Fibroblast of pulmonary artery (primary cell): ENCODE measurements around the gene ELMO1.

Experiments used
- DNase-seq: peaks from one replicate; pipeline ENCODE4 v3.0.0-alpha.2; 2010; ENCODE audit warnings: low read depth
- H3K4me3 ChIP-seq: replicated peaks from 2 replicates; pipeline ENCODE4 v1.5.1; 2011; ENCODE audit warnings: low read depth, mild to moderate bottlenecking, control low read depth, low read length, moderate library complexity
- TF ChIP-seq, protein P1 (sequence below): IDR thresholded peaks from 2 replicates; pipeline ENCODE4 v1.5.1; 2011; ENCODE audit warnings: mild to moderate bottlenecking, control low read depth, low read length, inconsistent platforms; ENCODE audit errors: missing control alignments

Gene ELMO1

DNA sequence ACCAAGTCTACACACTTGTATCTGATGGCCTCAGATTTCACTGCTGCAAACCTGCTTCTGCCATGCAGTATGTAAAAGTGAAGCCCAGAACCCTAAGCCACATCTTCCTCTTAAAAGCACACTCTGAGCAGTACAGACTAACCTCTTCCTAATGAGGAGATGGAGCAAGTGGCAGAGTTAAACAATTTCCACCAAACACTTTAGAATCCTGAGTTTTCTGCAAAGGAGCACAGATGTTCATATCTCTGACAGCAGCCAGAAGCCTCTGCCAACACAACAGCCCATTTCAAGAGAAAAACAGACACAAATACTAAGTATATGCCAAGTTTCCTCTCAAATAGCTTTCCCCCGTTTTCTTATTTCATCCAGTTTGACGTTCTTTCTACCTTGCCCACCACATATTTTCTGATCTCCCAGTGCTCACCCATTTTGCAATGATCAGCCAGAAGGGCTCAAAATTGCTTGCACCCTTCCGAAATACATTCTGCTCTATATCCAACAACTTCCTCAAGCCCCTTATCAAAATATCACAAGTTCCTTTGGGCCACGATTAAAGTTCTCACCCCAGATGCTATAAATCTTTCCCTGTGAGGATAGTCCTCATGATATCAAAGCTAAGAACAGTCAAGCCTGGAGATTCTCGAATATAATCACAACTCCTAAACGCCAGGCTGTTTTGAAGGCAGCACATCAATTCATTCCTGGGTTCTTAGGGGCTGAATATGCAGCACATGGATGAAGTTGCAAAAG, 27.5 kb downstream of the ELMO1 start:
- DNase-seq = no peak
- TF ChIP-seq, protein P1, sequence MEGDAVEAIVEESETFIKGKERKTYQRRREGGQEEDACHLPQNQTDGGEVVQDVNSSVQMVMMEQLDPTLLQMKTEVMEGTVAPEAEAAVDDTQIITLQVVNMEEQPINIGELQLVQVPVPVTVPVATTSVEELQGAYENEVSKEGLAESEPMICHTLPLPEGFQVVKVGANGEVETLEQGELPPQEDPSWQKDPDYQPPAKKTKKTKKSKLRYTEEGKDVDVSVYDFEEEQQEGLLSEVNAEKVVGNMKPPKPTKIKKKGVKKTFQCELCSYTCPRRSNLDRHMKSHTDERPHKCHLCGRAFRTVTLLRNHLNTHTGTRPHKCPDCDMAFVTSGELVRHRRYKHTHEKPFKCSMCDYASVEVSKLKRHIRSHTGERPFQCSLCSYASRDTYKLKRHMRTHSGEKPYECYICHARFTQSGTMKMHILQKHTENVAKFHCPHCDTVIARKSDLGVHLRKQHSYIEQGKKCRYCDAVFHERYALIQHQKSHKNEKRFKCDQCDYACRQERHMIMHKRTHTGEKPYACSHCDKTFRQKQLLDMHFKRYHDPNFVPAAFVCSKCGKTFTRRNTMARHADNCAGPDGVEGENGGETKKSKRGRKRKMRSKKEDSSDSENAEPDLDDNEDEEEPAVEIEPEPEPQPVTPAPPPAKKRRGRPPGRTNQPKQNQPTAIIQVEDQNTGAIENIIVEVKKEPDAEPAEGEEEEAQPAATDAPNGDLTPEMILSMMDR = no peak

DNA sequence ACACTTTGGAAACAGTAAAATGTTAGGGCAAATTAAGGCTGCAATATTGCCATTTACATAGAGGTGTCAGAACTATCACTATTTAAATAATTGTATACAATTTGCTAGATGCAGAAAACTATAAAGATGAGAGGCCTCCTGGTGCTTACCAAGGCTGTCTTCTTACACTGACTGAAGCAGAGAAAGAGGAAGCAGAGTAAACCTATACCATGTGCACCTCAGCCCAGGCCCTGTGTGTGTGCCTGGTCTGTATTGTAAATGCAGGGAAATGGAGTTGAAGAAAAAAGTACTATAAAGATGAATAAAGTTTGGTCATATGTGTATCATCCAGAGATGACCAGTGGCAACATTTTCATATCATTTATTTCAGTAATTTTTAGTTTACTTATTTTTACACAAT, 29.2 kb downstream of the ELMO1 start:
- H3K4me3 ChIP-seq = no peak overlapping the region
- DNase-seq = no peak
- TF ChIP-seq, protein P1 = no peak

More for the DNA sequence above, 27.5 kb downstream of the ELMO1 start:
- no peak overlapping the region for H3K4me3 ChIP-seq

DNA sequence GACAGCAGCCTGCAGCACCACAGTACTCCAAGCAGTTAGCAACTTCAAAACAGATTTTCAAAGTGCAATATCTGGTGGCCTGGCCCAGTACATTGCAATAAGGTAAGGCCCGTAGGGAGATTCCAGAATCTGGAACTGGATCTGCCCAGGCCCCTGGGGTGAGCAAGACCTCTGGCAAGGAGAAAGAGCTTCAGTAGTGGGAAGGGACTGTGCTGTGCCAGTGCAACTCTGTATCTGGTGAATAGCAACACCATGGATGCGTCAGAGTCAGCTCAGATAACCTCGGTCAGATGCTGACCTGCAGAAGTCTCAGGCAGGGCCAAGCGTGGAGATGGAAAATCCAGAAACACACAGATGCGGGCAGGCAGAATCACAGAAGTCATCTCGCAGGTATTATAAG, 30.3 kb downstream of the ELMO1 start:
- TF ChIP-seq, protein P1 = no peak
- no peak for DNase-seq
- H3K4me3 ChIP-seq = no peak overlapping the region

DNA sequence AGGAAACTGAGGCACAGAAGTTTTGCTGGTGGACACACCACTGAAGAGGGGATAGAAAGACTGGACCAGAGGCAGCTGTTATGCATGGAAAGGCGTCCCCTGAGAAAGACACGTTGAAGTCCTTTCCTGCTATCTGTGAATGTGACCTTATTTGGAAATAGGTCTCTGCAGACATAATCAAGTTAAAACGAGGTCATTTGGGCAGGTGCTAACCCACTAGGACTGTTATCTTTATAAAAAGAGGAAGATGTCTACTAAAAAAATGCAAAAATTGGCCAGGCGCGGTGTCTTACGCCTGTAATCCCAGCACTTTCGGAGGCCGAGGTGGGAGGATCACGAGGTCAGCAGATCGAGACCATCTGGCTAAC, 31.6 kb downstream of the ELMO1 start:
- no peak for DNase-seq
- TF ChIP-seq, protein P1 = no peak
- H3K4me3 ChIP-seq = no peak overlapping the region

DNA sequence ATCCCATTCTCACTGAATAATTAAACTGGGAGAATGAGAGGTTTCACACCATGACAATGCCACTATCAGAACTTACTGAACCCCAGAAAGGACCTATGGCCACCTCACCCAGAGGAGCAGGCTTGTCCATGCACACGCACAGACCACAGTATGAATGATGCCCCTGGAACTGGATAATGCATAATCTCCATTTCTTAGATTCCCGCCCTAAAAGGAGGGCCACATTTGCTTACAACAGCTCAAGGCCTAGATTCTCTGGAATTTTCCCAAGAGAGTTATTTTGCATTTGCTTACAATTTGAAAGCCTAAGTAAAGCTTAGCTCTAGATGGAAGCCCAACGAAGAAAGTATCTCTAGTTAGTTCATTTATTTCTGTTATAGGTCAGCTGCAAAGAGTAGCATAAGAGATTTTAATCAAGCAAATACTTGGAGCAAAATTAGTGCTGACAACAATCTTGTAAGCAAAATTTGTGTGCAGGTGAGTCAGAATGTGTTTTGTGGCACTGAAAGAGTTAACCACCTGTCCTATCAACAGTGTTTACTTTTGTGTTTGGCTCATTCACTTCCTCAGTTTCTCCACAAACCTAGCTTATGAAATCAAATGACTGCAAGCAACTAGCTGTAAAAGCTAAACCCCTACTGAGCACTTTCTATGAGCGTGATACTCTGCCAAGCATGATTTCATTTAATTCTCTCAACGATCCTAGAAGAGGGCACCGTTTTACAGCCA, 32.1 kb downstream of the ELMO1 start:
- no peak for DNase-seq
- TF ChIP-seq, protein P1 = no peak
- H3K4me3 ChIP-seq = no peak overlapping the region

DNA sequence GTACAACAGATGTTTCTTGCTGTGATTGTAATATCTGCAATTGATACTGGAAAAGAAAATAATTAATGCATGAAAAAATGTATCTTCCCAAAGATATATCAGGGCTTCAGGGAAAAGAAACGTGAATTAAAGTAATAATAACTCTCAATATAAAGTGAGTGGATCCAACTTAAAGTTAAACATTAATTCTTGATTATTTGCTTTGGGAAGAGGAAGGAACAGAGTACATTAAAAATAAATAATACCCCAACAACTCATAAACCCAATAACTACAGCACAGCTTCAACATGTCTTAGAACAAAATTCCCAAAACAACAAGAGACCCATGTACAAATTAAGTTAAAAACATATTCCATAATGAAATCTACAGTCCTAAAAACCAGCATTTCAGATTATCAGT, 33.0 kb downstream of the ELMO1 start:
- no peak overlapping the region for H3K4me3 ChIP-seq
- TF ChIP-seq, protein P1 = no peak
- DNase-seq = no peak
